Hematopoietic multipotent progenitor cell treated with erythropoietin and hydrocortisone succinate and interleukin-3 and kit ligand, for 4 days (in vitro differentiated cells): ENCODE measurements around the gene COL4A3.
A peak's percentile ranks its signal among the peaks of the same experiment; 100 is the strongest.
"Not testable (repeated sequence)": the region's sequence is repeated elsewhere in the genome, so short reads cannot be mapped to it uniquely, and the experiment has no call there.

Experiments
- DNase-seq: peaks from one replicate; pipeline ENCODE4 v3.0.0-alpha.2; 2015

The COL4A3 gene

DNA sequence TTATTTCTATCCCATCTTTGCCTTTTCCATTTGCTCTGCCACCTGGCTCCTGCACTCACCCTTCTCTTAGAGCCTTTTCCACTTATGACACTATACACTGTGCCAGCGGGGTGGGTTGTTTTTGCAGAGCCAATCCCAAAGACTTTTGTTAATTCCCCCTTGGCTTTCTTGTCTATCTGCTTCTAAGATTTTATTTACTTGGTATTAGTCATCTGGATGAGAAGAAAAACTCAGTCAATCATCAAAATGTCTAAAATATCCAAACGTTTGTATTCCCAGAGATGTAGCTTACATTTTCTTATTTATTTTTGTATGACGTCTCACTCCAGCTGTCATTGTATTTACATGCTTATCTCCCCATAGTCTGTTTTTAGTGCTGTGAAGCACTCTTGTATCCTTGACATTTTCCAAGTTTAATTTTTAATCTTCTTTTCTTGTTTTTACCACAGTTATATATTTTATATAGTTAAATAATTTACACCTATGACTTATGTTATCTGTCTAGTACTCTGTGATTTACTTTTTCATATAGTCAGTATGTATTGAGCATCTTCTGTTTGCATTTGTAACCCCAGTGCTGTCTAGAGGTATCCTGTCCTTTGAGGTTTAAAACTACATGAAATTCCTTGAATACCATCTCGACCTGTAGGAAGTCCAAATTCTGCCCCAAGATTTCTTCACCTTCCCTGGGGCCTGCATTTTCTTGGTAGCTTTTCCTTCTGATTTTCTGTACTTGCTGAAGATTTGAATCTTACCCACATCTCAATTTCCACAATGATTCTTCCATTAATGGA, 55.1 kb downstream of the COL4A3 start:
- no peak for DNase-seq

- no peak for DNase-seq
Measured at GRCh38 chr2:227221120-227221519, 56.7 kb downstream of the COL4A3 start.

- DNase-seq = no peak
Measured at GRCh38 chr2:227222292-227222691, 57.9 kb downstream of the COL4A3 start.

- not testable (repeated sequence) for DNase-seq
Measured at GRCh38 chr2:227225641-227226040, 61.2 kb downstream of the COL4A3 start.

DNA sequence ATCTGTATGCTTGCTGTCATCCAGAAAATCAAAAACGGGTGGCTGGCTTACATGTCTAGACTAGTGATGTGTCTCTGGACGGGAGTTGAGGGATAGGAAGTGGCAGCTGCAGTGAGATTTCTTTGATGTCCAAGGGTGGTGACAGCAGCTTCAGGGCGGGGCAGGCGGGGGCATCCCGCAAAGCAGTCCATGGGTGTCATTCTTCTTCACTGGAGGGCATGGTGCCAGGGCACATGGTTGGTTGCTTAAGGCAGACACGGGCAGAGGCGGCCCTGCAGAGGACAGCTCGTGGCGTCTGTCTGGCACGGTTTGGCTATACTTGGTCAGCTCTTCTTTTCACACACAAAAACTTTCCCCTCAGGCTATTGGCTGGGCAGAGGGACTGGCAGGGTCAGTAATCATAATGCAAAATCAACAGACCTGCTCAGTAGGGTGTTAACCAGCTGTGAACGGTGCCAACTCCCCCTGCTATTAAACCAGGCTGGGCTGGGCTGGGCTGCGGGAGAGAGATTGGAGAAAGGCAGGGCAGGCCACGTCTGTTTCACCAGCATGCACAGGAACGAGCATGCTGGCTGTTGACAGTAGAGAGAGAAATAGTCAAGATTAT, 63.7 kb downstream of the COL4A3 start:
- peak; percentile 7 for DNase-seq

DNA sequence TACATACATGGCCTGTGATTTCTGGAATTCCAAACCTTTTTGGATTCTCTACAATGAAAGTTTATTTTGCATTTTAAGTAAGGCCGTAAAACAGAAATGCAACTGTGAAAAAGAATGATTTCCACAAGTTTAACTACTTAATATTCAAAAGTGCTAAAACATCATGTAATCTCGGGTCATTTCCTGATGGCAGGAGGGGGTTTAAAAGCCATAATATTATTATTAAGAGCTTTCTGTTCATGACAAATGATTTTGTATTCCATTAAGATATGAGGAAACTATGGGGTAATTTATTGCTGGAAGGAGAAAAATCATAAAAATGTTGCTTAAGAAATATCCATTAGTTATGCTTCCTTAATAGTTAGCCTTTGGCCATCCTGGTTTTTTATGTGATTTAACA, 65.7 kb downstream of the COL4A3 start:
- DNase-seq = no peak

DNA sequence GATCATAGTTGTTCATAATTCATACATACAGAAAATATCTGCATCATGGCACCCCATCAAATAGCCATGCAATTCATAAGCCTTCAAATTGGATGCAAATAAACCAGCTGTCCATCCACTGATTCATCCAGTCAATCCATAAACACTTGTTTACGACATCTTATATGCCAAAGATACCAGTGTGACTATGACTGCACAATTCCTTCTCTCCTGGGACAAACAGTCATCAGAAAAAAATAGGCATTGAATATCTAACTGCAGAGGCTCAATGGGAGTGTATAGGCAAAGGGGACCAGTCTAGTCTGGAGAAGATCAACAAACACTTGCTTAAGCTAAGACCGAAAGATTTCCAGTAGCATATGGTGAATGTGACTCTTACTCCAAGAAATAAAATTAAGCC, 70.0 kb downstream of the COL4A3 start:
- DNase-seq = no peak

GRCh38 chr2:227237786-227238185, 73.4 kb downstream of the COL4A3 start:
- no peak for DNase-seq

DNA sequence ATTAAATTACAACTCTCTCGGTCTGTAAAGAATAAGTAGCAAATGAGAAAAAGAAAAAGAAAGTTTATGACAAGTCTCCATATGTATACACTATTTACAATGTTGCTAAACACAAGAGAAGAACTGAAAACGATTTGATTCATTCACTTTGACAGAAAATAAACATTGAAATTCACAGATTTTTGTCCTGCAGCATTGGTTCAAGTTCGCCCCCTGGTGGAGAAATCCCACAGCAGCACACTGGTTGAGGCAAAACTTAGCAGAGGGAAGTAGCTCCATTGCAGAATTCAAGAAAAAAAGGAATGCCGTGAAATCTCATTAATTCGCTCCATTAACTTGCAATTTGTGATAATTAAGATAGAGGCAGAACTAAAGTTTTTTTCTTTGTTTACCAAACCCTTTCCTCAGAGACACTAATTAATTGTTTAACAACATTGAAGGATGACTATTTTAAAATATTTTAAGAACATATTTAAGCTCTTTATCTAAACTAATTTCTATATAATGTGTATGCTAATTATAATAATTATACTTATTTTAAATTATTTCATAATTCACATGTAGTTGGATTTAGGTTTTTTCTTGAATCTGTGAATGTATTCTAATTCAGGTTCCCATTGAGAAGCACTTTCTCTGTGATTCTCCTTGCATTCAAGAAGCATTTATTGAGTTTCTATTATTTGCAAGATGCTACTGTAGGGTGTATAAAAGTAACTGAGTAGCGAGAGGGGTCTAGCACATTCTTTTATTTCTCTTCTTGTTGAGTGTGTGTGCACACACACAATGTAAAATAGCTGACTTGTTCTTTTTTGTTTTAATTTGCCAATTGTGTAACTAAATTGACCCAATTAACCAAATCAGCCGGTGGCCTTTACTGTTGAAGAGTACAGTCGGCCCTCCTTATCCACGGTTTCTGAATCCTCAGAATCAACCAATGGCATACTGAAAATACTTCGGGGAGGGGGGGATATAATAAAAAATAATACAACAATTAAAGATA, 74.1 kb downstream of the COL4A3 start:
- DNase-seq = peak; percentile 74

- no peak for DNase-seq
Measured at GRCh38 chr2:227241005-227241404, 76.6 kb downstream of the COL4A3 start.

DNA sequence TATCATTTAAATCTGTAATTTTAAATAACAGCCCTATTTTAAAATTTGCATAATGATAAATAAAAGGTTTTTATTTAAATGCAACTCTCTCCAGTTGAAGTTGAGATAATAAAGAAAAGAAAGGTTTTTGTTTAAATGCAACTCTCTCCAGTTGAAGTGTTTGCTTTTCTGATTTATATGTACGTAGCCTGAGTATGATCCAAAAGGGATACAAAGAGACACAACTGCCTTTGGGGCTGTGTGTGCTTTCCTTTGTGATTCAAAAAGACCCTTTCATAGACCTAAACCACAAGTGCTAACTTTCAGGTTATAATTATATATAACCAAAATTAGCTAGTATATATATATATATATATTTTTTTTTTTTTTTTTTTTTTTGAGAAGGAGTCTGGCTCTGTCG, 84.5 kb downstream of the COL4A3 start:
- DNase-seq = no peak

- no peak for DNase-seq
Measured at GRCh38 chr2:227252831-227253230, 88.4 kb downstream of the COL4A3 start.

DNA sequence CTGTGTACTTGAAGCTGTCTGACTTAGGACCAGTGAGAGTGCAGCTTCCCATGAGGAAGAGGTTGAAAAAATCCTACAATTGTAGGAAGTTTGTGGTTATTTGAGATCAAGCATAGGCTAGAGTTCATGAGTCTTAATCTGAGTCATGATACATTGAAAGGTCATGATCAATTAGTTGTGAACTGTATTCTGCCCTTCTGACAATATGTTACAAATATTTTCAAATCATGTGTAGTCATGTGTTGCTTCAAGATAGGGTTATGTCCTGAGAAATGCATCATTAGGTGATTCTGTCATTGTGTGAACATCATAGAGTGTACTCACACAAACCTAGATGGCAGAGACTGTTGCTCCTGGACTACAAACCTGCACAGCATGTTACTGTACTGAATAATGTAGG, 92.2 kb downstream of the COL4A3 start:
- DNase-seq = no peak

DNA sequence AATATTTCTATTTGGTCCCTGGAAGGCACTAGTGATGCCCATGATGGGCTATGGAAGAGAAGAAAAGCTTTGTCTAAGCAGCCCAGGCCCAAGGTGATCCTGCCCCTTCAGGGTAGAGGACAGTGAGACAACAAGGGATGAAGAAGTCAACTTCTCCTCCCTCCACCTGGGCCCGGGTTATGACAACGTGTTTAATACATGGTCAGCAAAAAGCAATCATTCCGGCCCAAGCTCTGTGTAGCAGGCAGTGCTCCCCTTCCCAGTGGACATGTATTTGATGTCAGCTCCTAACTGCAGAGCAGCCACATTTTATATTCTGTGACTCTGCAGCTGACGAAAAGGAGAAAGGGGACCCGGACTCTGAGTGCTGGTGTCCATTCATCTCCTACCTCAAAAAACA, 93.4 kb downstream of the COL4A3 start:
- no peak for DNase-seq

GRCh38 chr2:227260041-227260440, 95.6 kb downstream of the COL4A3 start:
- DNase-seq = no peak

GRCh38 chr2:227267410-227268115, 103.1 kb downstream of the COL4A3 start:
- DNase-seq = no peak

- peak; percentile 7 for DNase-seq
Measured at GRCh38 chr2:227280895-227281294, 116.5 kb downstream of the COL4A3 start.

GRCh38 chr2:227285741-227286236, 121.4 kb downstream of the COL4A3 start:
- DNase-seq = no peak

- no peak for DNase-seq
Measured at GRCh38 chr2:227287771-227288170, 123.3 kb downstream of the COL4A3 start.

DNA sequence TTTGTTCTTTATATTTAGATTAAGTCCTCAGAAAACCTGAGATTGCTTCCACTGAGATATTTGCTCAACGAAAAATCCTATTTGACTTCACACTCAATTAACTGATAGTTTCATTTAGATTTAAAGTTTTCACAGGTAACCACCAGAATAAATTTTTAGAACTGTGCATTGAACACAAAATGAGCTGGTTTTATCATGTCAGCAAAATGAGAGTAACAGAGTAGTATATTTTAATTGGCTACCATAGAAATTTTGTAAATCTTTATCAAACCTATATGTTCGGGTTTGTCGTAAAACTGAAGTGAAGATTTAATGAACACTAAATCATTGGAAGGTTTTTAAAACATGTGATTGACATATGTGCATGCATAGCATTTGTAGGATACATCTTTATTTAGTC, 127.9 kb downstream of the COL4A3 start:
- no peak for DNase-seq

DNA sequence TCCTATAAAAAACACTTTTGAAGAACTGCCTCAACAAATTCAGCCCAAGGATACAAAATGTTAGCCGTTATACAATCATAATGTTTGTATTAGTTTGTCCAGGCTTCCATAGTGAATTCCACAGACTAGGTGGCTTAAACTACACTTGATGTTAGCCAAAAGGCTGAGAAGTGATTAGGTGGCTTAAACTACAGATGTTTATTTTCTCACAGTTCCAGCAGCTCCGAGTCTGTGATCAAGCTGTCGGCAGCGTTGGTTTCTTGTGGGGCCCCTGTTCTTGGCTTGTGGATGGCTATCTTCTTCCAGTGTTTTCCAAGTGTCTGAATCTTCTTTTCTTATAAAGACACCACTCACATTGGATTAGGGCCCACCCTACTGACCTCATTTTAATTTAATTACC, 129.1 kb downstream of the COL4A3 start:
- DNase-seq = no peak

- no peak for DNase-seq
Measured at GRCh38 chr2:227295806-227296205, 131.4 kb downstream of the COL4A3 start.
